Colonic mucosa (tissue), 4 donors: ENCODE measurements around the gene SULT1A2. TPM values are rescaled to one million over a fixed set of nuclear protein-coding genes. Genes with fewer than 3 reads are reported as not detected.
"Not testable (repeated sequence)": the region's sequence is repeated elsewhere in the genome, so short reads cannot be mapped to it uniquely, and the experiment has no call there.

Experiments used
- DNase-seq: peaks from one replicate; pipeline ENCODE4 v3.0.0-alpha.2; 2020
- H3K27ac ChIP-seq: fragments of 200-600 bp; one replicate; pipeline ENCODE4 v1.8.0; 2021
- H3K27me3 ChIP-seq: fragments of 200-600 bp; one replicate; pipeline ENCODE4 v1.8.0; 2021
- H3K36me3 ChIP-seq: fragments of 200-600 bp; one replicate; pipeline ENCODE4 v1.8.0; 2021
- H3K4me1 ChIP-seq: fragments of 200-600 bp; one replicate; pipeline ENCODE4 v1.8.0; 2021; ENCODE audit warnings: mild to moderate bottlenecking
- H3K4me3 ChIP-seq: fragments of 200-600 bp; one replicate; pipeline ENCODE4 v1.8.0; 2021
- H3K9ac ChIP-seq, 2 donors: one replicate each; pipeline ENCODE4 v1.7.0; 2013; ENCODE audit warnings: control low read depth in 2 of 2, low read depth in 2 of 2, low read length in 2 of 2
- H3K9me3 ChIP-seq: fragments of 200-600 bp; one replicate; pipeline ENCODE4 v1.8.0; 2021
- intact Hi-C: fragments of 100-400 bp; cut with DNase I; formaldehyde crosslinking; loops from one replicate; pipeline ENCODE4 v1.14.1; 2022
- total RNA-seq, 2 donors: library from RNA; stranded (reverse); fragmentation: NEBNext Ultra II Directional in 1 of 2; extraction: Animal tissue kit (Norgen Biotek cat#: 25700) in 1 of 2; gene quantifications; one replicate each; pipeline ENCODE4 v1.2.1, GENCODE V29; 2021
- TF ChIP-seq, protein P1 (sequence below): fragments of 200-600 bp; IDR thresholded peaks from one replicate; pipeline ENCODE4 v1.8.0; 2022; ENCODE audit warnings: antibody characterized with exemption, mild to moderate bottlenecking
- donor health status: healthy.
- donor health status: DM: no; HTN: no; CAD: no.
- donor health status: DM: no; HTN: no; CAD: no.

SULT1A2 gene
- total RNA-seq, 2 donors from 2014 or later = 7.6 to 12.6 TPM

DNA sequence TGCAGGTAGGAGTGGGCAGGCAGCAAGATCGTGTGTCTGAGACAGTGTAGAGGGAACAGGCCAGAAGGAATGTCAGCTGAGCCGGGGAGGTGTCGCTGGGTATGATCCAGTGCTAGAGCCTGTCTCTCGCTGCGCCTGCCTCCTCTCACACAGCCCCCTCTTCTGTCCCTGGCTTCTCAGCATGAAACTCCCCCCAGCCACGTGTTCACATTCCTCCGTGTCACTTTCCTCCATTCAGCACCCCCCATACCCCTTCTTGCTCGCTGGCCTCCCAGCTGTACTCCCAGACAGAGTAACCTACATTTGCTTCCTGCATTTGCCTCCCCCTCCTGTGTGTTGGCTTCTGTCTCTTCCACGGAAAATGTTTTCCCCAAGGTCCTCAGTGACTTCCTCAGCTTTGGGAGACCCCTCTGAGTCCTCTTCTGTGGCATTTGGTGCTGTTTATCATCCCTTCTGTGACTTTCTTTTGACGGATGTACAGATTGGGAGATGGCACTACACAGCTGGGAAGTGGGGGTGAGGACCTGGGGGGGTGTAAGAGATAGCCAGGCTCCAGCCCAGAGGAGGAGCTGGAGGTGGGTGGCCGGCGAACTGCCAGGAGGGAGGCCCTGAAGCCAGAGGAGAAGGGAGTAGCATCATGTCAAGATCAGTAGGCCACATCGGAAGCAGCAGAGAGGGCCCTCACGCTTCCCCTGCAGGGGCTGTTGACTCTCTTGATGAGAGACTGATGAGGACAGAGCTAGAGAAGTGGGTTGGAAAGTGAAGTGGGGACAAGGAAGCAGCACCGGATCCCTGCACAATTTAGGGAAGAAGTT lies 23.9 kb downstream of the SULT1A2 start:
- Histone ChIP-seq H3K4me1 (no peaks in the 10 kb centered on the region), H3K27me3 (no peaks in the 10 kb centered on the region), H3K9ac (no peak overlapping the region), H3K4me3 (no peak overlapping the region), H3K9me3 (no peaks in the 10 kb centered on the region), H3K27ac (no peak overlapping the region), H3K36me3 (no peaks in the 10 kb centered on the region)
- intact Hi-C loops = no loop called here
- DNase-seq = no peak
- TF ChIP-seq, protein P1, sequence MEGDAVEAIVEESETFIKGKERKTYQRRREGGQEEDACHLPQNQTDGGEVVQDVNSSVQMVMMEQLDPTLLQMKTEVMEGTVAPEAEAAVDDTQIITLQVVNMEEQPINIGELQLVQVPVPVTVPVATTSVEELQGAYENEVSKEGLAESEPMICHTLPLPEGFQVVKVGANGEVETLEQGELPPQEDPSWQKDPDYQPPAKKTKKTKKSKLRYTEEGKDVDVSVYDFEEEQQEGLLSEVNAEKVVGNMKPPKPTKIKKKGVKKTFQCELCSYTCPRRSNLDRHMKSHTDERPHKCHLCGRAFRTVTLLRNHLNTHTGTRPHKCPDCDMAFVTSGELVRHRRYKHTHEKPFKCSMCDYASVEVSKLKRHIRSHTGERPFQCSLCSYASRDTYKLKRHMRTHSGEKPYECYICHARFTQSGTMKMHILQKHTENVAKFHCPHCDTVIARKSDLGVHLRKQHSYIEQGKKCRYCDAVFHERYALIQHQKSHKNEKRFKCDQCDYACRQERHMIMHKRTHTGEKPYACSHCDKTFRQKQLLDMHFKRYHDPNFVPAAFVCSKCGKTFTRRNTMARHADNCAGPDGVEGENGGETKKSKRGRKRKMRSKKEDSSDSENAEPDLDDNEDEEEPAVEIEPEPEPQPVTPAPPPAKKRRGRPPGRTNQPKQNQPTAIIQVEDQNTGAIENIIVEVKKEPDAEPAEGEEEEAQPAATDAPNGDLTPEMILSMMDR = no peak

GRCh38 chr16:28569968-28570752 lies 26.7 kb downstream of the SULT1A2 start:
- no peaks in the 10 kb centered on the region for H3K4me1 ChIP-seq
- intact Hi-C loops = no loop called here
- no peak overlapping the region for H3K9ac ChIP-seq
- no peaks in the 10 kb centered on the region for H3K9me3 ChIP-seq
- no peaks in the 10 kb centered on the region for H3K27me3 ChIP-seq
- H3K27ac ChIP-seq = no peak overlapping the region
- no peak overlapping the region for H3K4me3 ChIP-seq
- no peaks in the 10 kb centered on the region for H3K36me3 ChIP-seq
- no peak for DNase-seq
- TF ChIP-seq, protein P1 = no peak

- Histone ChIP-seq H3K4me1 (no peaks in the 10 kb centered on the region), H3K9me3 (no peaks in the 10 kb centered on the region), H3K4me3 (no peak overlapping the region), H3K36me3 (no peaks in the 10 kb centered on the region), H3K9ac (no peak overlapping the region), H3K27ac (no peak overlapping the region), H3K27me3 (no peaks in the 10 kb centered on the region)
- intact Hi-C loops = no loop called here
- TF ChIP-seq, protein P1 = no peak
- no peak for DNase-seq
Measured at GRCh38 chr16:28569021-28569420, 27.8 kb downstream of the SULT1A2 start.

DNA sequence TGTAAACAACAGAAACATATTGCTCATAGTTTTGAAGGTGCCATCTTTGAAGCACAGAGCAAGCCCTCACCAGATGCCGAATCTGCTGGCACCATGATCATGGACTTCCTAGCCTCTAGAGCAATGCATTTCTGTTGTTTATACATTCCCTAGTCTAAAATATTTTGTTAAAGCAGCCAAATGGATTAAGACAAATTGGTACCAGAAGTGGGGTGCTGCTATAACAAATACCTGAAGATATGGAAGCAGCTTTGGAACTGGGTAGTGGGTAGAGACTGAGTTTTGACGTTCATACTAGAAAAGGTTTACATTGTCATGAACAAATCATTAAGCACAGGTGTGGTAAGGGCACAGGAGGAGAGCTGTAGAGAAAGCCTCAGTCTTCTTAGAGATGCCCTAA lies 29.6 kb downstream of the SULT1A2 start:
- TF ChIP-seq, protein P1 = no peak
- Histone ChIP-seq H3K4me3 (no peak overlapping the region), H3K36me3 (no peaks in the 10 kb centered on the region), H3K9ac (no peak overlapping the region), H3K27ac (no peak overlapping the region), H3K4me1 (no peaks in the 10 kb centered on the region), H3K9me3 (no peaks in the 10 kb centered on the region), H3K27me3 (no peaks in the 10 kb centered on the region)
- DNase-seq = no peak
- intact Hi-C loops = no loop called here

DNA sequence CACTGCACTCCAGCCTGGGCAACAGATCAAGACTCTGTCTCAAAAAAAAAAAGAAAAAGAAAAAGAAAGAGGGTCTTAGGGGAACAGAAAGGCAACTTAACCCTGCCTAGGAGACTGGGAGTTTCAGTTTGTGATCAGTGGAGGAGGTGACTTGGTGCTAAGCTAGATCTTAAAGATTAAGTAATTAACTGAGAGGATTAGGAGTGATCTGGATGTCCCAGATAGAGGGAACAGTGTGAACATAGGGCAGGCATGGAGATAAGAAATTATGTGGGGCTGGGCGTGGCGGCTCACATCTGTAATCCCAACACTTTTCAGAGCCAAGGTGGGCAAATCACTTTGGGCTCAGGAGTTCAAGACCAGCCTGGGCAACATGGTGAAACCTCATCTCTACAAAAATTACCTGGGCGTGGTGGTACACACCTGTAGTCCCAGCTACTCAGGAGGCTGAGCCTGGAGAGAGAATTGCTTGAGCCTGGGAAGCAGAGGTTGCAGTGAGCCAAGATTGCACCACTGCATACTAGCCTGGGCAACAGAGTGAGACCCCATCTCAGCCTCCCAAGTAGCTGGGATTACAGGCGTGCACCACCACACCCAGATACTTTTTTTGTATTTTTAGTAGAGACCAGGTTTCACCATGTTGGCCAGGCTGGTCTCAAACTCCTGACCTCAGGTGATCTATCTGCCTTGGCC lies 30.5 kb downstream of the SULT1A2 start:
- H3K36me3 ChIP-seq, H3K4me1 ChIP-seq, H3K9me3 ChIP-seq, H3K27me3 ChIP-seq, H3K4me3 ChIP-seq, H3K27ac ChIP-seq, intact Hi-C loops, H3K9ac ChIP-seq, DNase-seq: not testable (repeated sequence)
